H1 (cell line): ENCODE results near the gene AIFM3. TPM values are rescaled to one million over a fixed set of nuclear protein-coding genes. Genes with fewer than 3 reads are reported as not detected.

Source experiments
- CTCF ChIA-PET: fragments of 300-600 bp; sonication (Branson Sonifier 250); formaldehyde crosslinking; loops from one replicate; lab custom pipeline; 2021; ENCODE audit not compliant: partially characterized antibody; lab: Charles Lee
- POLR2A ChIA-PET: fragments of 300-600 bp; sonication (Branson Sonifier 250); formaldehyde crosslinking; loops from one replicate; lab custom pipeline; 2021; ENCODE audit warnings: inconsistent platforms; ENCODE audit not compliant: partially characterized antibody; lab: Charles Lee
- DNase-seq, 2 experiments: peaks; one replicate each; pipeline versions ENCODE4 v3.0.0 to v3.0.0-alpha.2; 2010 to 2022; ENCODE audit warnings: low spot score in 2 of 2, low read depth in 1 of 2, mixed read lengths in 1 of 2
- FAIRE-seq: peaks from 2 replicates; lab custom pipeline; 2011; peaks lifted over from hg19 to GRCh38; lab: Jason Lieb, UNC
- H2AFZ ChIP-seq: 2 replicates; pipeline ENCODE4 v1.8.1; 2012; ENCODE audit warnings: low read length, inconsistent platforms
- H2AK5ac ChIP-seq: 2 replicates; pipeline ENCODE4 v1.6.1; 2013; ENCODE audit warnings: low read depth, low read length
- H2BK120ac ChIP-seq: replicated peaks from 2 replicates; pipeline ENCODE3; 2013; ENCODE audit warnings: low read depth, low read length, inconsistent platforms
- H2BK12ac ChIP-seq: 2 replicates; pipeline ENCODE4 v1.6.1; 2013; ENCODE audit warnings: low read depth, low read length
- H2BK15ac ChIP-seq: 2 replicates; pipeline ENCODE4 v1.6.1; 2013; ENCODE audit warnings: low read length
- H2BK20ac ChIP-seq: 2 replicates; pipeline ENCODE4 v1.6.1; 2013; ENCODE audit warnings: low read length
- H2BK5ac ChIP-seq: 2 replicates; pipeline ENCODE4 v1.6.1; 2013; ENCODE audit warnings: low read depth, low read length
- H3K14ac ChIP-seq: 2 replicates; pipeline ENCODE4 v1.6.1; 2013; ENCODE audit warnings: inconsistent platforms; ENCODE audit not compliant: insufficient read length
- H3K18ac ChIP-seq: 2 replicates; pipeline ENCODE4 v1.6.1; 2013; ENCODE audit warnings: low read length; ENCODE audit errors: extremely low read depth
- H3K23ac ChIP-seq: 2 replicates; pipeline ENCODE4 v1.6.1; 2013; ENCODE audit warnings: inconsistent platforms; ENCODE audit not compliant: insufficient read length
- H3K23me2 ChIP-seq: 2 replicates; pipeline ENCODE4 v1.6.1; 2013; ENCODE audit warnings: low read depth, low read length
- H3K27ac ChIP-seq: 2 replicates; pipeline ENCODE4 v1.6.1; 2011; ENCODE audit warnings: low read depth, low read length, inconsistent platforms
- H3K27me3 ChIP-seq, 4 experiments: replicated peaks in 1 of 4; 1 replicate in 1 of 4; 2 replicates in 3 of 4; pipeline versions ENCODE4 v1.6.1 to v1.8.1; 2011 to 2013; ENCODE audit warnings: low read length in 3 of 4, mild to moderate bottlenecking in 3 of 4, inconsistent platforms in 2 of 4, mixed read lengths in 2 of 4, moderate library complexity in 1 of 4; ENCODE audit not compliant: control insufficient read depth in 3 of 4, insufficient read depth in 3 of 4; ENCODE audit errors: extremely low read depth in 1 of 4
- H3K36me3 ChIP-seq, 4 experiments: 2 replicates each; pipeline versions ENCODE4 v1.6.1 to v1.8.1; 2011 to 2013; ENCODE audit warnings: mild to moderate bottlenecking in 4 of 4, low read length in 3 of 4, moderate library complexity in 2 of 4, control low read depth in 1 of 4, inconsistent platforms in 1 of 4; ENCODE audit not compliant: insufficient read depth in 4 of 4, control insufficient read depth in 2 of 4
- H3K4ac ChIP-seq: replicated peaks from 2 replicates; pipeline ENCODE3; 2013; ENCODE audit warnings: low read length, low read depth, mixed read lengths, inconsistent platforms; ENCODE audit not compliant: insufficient read length
- H3K4me1 ChIP-seq, 4 experiments: replicated peaks in 1 of 4; 1 replicate in 1 of 4; 2 replicates in 3 of 4; pipeline versions ENCODE4 v1.6.1 to v1.8.1; 2011 to 2013; ENCODE audit warnings: low read length in 3 of 4, inconsistent platforms in 2 of 4, mixed read lengths in 1 of 4; ENCODE audit not compliant: insufficient read depth in 4 of 4, control insufficient read depth in 3 of 4
- H3K4me2 ChIP-seq, 2 experiments: 2 replicates each; pipeline versions ENCODE4 v1.6.1 to v1.8.1; 2011 to 2013; ENCODE audit warnings: low read depth in 2 of 2, low read length in 2 of 2, control low read depth in 1 of 2, inconsistent platforms in 1 of 2, mild to moderate bottlenecking in 1 of 2; ENCODE audit not compliant: insufficient read depth in 1 of 2
- H3K4me3 ChIP-seq, 4 experiments: fragments of 200-600, 300-600 bp in 1 of 4; sonication (generic), shearing (Covaris generic), sonication (Bioruptor Twin) in 1 of 4; 2 replicates each; pipeline versions ENCODE4 v1.5.1 to v1.8.1; 2011 to 2016; ENCODE audit warnings: low read length in 4 of 4, low read depth in 3 of 4, control low read depth in 2 of 4, inconsistent platforms in 2 of 4, mild to moderate bottlenecking in 2 of 4, mixed read lengths in 1 of 4, moderate library complexity in 1 of 4; ENCODE audit not compliant: insufficient read depth in 2 of 4; ENCODE audit errors: extremely low read depth in 1 of 4
- H3K56ac ChIP-seq: replicated peaks from 2 replicates; pipeline ENCODE3; 2013; ENCODE audit warnings: low read depth, mild to moderate bottlenecking, mixed read lengths, low read length, inconsistent platforms; ENCODE audit not compliant: insufficient read length
- H3K79me1 ChIP-seq: 2 replicates; pipeline ENCODE4 v1.6.1; 2013; ENCODE audit warnings: low read depth, low read length, control low read depth
- H3K79me2 ChIP-seq, 2 experiments: 2 replicates each; pipeline versions ENCODE4 v1.6.1 to v1.8.1; 2012 to 2013; ENCODE audit warnings: low read length in 2 of 2, mild to moderate bottlenecking in 2 of 2, inconsistent platforms in 1 of 2; ENCODE audit not compliant: insufficient read depth in 2 of 2, control insufficient read depth in 1 of 2
- H3K9ac ChIP-seq, 4 experiments: replicated peaks in 1 of 4; 1 replicate in 1 of 4; 2 replicates in 3 of 4; pipeline versions ENCODE4 v1.6.1 to v1.8.1; 2011 to 2013; ENCODE audit warnings: low read depth in 3 of 4, low read length in 3 of 4, control low read depth in 2 of 4, mild to moderate bottlenecking in 2 of 4, moderate library complexity in 2 of 4, inconsistent platforms in 1 of 4; ENCODE audit errors: extremely low read depth in 1 of 4
- H3K9me3 ChIP-seq, 2 experiments: 2 replicates each; pipeline versions ENCODE4 v1.6.1 to v1.8.1; 2012 to 2013; ENCODE audit warnings: mild to moderate bottlenecking in 2 of 2, moderate library complexity in 2 of 2, control low read depth in 1 of 2, inconsistent platforms in 1 of 2, low read depth in 1 of 2, low read length in 1 of 2, mixed read lengths in 1 of 2; ENCODE audit not compliant: insufficient read depth in 2 of 2
- H4K20me1 ChIP-seq, 2 experiments: replicated peaks in 1 of 2; 2 replicates each; pipeline versions ENCODE3 to v1.8.1; 2011 to 2013; ENCODE audit warnings: inconsistent platforms in 2 of 2, low read length in 2 of 2, mild to moderate bottlenecking in 1 of 2; ENCODE audit not compliant: insufficient read depth in 2 of 2, control insufficient read depth in 1 of 2
- H4K5ac ChIP-seq: 2 replicates; pipeline ENCODE4 v1.6.1; 2013; ENCODE audit warnings: low read length, low read depth, mixed read lengths, inconsistent platforms; ENCODE audit not compliant: insufficient read length
- H4K8ac ChIP-seq: 2 replicates; pipeline ENCODE4 v1.8.0; 2013; ENCODE audit warnings: mild to moderate bottlenecking, moderate library complexity, low read length, inconsistent platforms; ENCODE audit not compliant: insufficient read depth; ENCODE audit errors: extremely low read depth
- H4K91ac ChIP-seq: replicated peaks from 2 replicates; pipeline ENCODE3; 2013; ENCODE audit warnings: low read length, mixed read lengths, inconsistent platforms; ENCODE audit not compliant: insufficient read length
- ASH2L ChIP-seq: fragments of 200-600, 300-600 bp; sonication (generic); IDR thresholded peaks from one replicate; pipeline ENCODE4 v1.7.1; 2017; ENCODE audit warnings: low read length
- EZH2 ChIP-seq: fragments of 200-600 bp; sonication (generic); IDR thresholded peaks from 2 replicates; pipeline ENCODE4 v1.7.1; 2012; ENCODE audit warnings: low read depth, mild to moderate bottlenecking, moderate library complexity, low read length, inconsistent platforms; ENCODE audit not compliant: severe bottlenecking
- HDAC6 ChIP-seq: IDR thresholded peaks from one replicate; pipeline ENCODE4 v1.7.1; 2012; ENCODE audit warnings: low read depth, mild to moderate bottlenecking, inconsistent platforms, low read length, moderate library complexity
- JUN ChIP-seq: IDR thresholded peaks from 2 replicates; pipeline ENCODE4 v1.6.1; 2011; ENCODE audit warnings: low read depth, mild to moderate bottlenecking, improper control_type of control experiment, low read length
- JUND ChIP-seq: IDR thresholded peaks from 2 replicates; pipeline ENCODE4 v1.6.1; 2011; ENCODE audit warnings: mild to moderate bottlenecking, improper control_type of control experiment, low read length
- POU5F1 ChIP-seq: IDR thresholded peaks from 2 replicates; pipeline ENCODE4 v1.6.1; 2011; ENCODE audit warnings: low read depth, mild to moderate bottlenecking, low read length, moderate library complexity
- RNF2 ChIP-seq: fragments of 200-900, 300-1000 bp; sonication (generic); IDR thresholded peaks from 2 replicates; pipeline ENCODE4 v1.7.1; 2016; ENCODE audit warnings: borderline replicate concordance, low read depth, mild to moderate bottlenecking, antibody characterized with exemption, low read length; ENCODE audit not compliant: poor library complexity, severe bottlenecking; ENCODE audit errors: missing control alignments
- SAP30 ChIP-seq: fragments of 300-600 bp; sonication (generic); IDR thresholded peaks from 2 replicates; pipeline ENCODE4 v1.7.1; 2012; ENCODE audit warnings: low read length, moderate library complexity, mild to moderate bottlenecking, inconsistent platforms; ENCODE audit not compliant: insufficient read depth, insufficient replicate concordance
- SIN3A ChIP-seq, 2 experiments: IDR thresholded peaks in 1 of 2; conservative IDR thresholded peaks in 1 of 2; 2 replicates each; pipeline ENCODE4 v1.6.1; 2011 to 2012; ENCODE audit warnings: low read length in 2 of 2, improper control_type of control experiment in 1 of 2, low read depth in 1 of 2, mild to moderate bottlenecking in 1 of 2
- WGBS, 2 experiments: shearing (Covaris generic) in 1 of 2; methylation state at CpG; one replicate each; pipeline versions ENCODE4 v1.1.6 to v1.1.7; 2013 to 2015; ENCODE audit warnings: low lambda C conversion rate in 2 of 2, mixed read lengths in 2 of 2, inconsistent platforms in 1 of 2, low coverage in 1 of 2, missing lambda C conversion rate in 1 of 2; ENCODE audit not compliant: insufficient replicate concordance in 2 of 2, insufficient coverage in 1 of 2, insufficient read length in 1 of 2; ENCODE audit errors: extremely low coverage in 1 of 2, missing lambda C conversion rate in 1 of 2; 5-methylcytosine and 5-hydroxymethylcytosine counted together
- polyA plus RNA-seq, 7 experiments: library from polyadenylated mRNA; depleted of rRNA in 3 of 7; stranded (reverse) in 5 of 7; unstranded in 2 of 7; fragments of >200 nt in 5 of 7; fragments of 200-250 nt in 2 of 7; gene quantifications; 1 replicate in 5 of 7; 2 replicates in 1 of 7; 4 replicates in 1 of 7; pipeline versions ENCODE4 v1.2.1 to v1.2.3, GENCODE V29; 2011 to 2013; ENCODE audit warnings: missing spikeins in 2 of 7, mixed read lengths in 2 of 7
- total RNA-seq: library from RNA; stranded (reverse); fragmentation: NEBNext Ultra II Directional; extraction: Animal tissue kit (Norgen Biotek cat#: 25700); gene quantifications from 2 replicates; pipeline ENCODE4 v1.2.1, GENCODE V29; 2021
- TF ChIP-seq, protein P1 (sequence below): IDR thresholded peaks from 2 replicates; pipeline ENCODE4 v1.6.1; 2012; ENCODE audit warnings: inconsistent platforms

Gene AIFM3
- total and polyA plus RNA-seq, 2 of the 8 experiments (the other 6 are each of a cell fraction or from before 2014, with no cell fraction given): 0.86 to 1.4 TPM

DNA sequence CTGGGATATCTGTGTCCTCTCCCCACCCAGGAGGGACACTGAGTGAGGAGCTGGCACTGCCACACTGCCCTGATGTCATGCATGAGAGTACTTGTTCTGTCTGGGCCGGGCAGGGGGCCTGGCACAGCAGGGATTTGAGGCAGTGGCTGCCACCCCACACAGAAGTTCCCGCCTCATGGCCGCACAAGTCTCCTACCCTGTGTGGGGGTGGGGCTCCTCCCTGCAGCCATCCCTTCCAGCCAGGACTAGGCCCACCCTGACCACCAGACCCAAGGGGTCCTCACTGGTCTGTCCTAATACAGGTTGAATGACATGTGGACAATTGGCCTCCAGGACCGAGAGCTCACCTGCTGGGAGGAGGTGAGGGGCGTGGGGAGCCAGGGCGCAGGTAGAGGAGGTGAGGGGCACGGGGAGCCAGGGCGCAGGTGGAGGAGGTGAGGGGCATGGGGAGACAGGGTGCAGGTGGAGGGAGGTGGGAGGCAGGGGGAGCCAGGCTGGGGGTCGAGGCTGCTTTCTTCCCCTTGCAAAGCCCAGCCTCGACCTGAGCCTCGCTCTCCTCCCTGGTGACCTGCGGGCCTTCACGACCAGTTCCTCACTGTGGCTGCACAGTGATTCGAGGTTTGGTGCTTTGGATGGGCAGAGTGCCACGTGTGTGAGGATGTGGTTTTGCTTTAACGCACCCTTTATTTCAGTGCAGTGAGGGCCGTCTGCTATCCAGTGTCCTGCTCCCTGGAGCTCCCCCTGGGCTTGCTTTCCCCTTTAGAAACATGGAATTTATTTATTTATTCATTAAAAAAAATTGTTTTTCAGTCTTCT is 22.5 kb downstream of the AIFM3 start:
- DNase-seq (no peak), FAIRE-seq (no peak)
- Histone ChIP-seq H3K14ac (no peak overlapping the region), H2AK5ac (no peak overlapping the region), H2BK15ac (no peak overlapping the region), H3K79me2 (no peaks in the 10 kb centered on the region), H3K27ac (no peak overlapping the region), H3K27me3 (no peaks in the 10 kb centered on the region), H4K5ac (no peak overlapping the region), H3K79me1 (no peaks in the 10 kb centered on the region), H3K4ac (no peak overlapping the region), H3K36me3 (peaks cover 0 to 10% (median 3%) of the 10 kb centered on the region in 4 experiments; a peak in 3 of 8 replicates), H3K23ac (no peak overlapping the region), H4K20me1 (peaks cover 0 to 8% of the 10 kb centered on the region in 2 experiments), H3K4me1 (no peaks in the 10 kb centered on the region; a peak in 1 of 7 replicates), H4K8ac (peak overlapping the region; percentile 85; the same call in 1 of the 2 replicates), H2BK5ac (no peak overlapping the region; the same call in 1 of the 2 replicates), H4K91ac (no peak overlapping the region), H2AFZ (no peak overlapping the region), H3K4me3 (no peak overlapping the region), H3K9me3 (no peaks in the 10 kb centered on the region), H2BK12ac (no peak overlapping the region), H3K18ac (no peak overlapping the region), H3K9ac (no peak overlapping the region), H3K4me2 (no peak overlapping the region), H2BK120ac (no peak overlapping the region), H3K56ac (no peak overlapping the region), H2BK20ac (no peak overlapping the region), H3K23me2 (no peaks in the 10 kb centered on the region; the same call in 1 of the 2 replicates)
- 90% methylated on average over 12 of the region's 17 CpGs; no CpG with 5 or more reads in 1 of the 2 experiments for WGBS, 2 experiments
- ChIA-PET CTCF (interaction anchor here (0.6 to 2.6 kb wide), 10 partner anchors 10 to 104 kb away, joined by 3 to 9 read pairs (median 4); no protein-coding TSS in a partner anchor), POLR2A (interaction anchor here (1.5 to 3.5 kb wide), 2 partner anchors 9 to 10 kb away, joined by 4 to 17 read pairs; no protein-coding TSS in a partner anchor)
- TF ChIP-seq POU5F1 (no peak), HDAC6 (no peak), SAP30 (no peak), ASH2L (no peak), EZH2 (no peak), RNF2 (no peak), SIN3A (conservative IDR thresholded peaks at IDR 0.05 in 1 of 2, IDR thresholded peaks at IDR 0.05 in 1 of 2; ENCODE audit: low read depth in 1 of 2, low read length in 2 of 2) (no peak), JUND (no peak), JUN (no peak)
- TF ChIP-seq, protein P1, sequence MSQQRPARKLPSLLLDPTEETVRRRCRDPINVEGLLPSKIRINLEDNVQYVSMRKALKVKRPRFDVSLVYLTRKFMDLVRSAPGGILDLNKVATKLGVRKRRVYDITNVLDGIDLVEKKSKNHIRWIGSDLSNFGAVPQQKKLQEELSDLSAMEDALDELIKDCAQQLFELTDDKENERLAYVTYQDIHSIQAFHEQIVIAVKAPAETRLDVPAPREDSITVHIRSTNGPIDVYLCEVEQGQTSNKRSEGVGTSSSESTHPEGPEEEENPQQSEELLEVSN: no peak
